B cell (primary cell): ENCODE measurements around the gene AS3MT.

Experiments
- EZH2 ChIP-seq: IDR thresholded peaks from 2 replicates; pipeline ENCODE4 v1.6.1; 2012; ENCODE audit warnings: borderline replicate concordance, low read depth, mild to moderate bottlenecking, moderate library complexity, low read length; ENCODE audit not compliant: insufficient read depth, poor library complexity, severe bottlenecking
- TF ChIP-seq, protein P1 (sequence below): fragments of 200-600 bp; IDR thresholded peaks from one replicate; pipeline ENCODE4 v1.8.0; 2022; ENCODE audit warnings: antibody characterized with exemption, mild to moderate bottlenecking

DNA sequence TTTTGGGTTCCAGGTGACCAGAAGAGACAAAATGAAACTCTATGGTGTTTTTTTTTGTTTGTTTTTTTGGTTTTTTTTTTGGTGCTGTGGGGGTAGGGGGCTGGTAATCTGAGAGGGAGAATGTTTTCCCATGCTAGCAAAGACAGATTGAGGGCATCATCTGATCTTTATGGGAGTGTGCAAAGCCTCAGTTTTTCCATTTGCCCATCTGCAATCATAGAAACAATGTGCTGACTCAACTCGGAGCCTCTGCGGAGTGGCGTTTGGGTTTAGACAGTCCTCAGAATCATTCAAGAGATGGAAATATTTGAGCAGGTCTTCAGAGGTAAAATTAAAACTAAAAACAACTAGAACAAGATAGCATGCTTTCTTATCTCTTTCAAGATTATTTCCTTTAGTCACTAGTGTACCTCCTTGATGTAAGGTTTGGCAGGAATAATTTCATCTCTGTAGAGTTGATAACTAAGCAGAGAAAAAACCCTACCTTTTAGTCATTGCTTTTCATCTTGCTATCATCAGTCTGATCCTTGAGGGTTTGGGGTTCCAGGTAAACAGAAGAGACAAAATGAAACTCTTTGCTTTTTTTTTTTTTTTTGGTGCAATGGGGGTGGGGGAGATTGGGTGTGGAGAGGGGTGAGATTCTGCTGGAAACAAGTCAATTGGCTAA is 66.8 kb downstream of the AS3MT start:
- TF ChIP-seq, protein P1, sequence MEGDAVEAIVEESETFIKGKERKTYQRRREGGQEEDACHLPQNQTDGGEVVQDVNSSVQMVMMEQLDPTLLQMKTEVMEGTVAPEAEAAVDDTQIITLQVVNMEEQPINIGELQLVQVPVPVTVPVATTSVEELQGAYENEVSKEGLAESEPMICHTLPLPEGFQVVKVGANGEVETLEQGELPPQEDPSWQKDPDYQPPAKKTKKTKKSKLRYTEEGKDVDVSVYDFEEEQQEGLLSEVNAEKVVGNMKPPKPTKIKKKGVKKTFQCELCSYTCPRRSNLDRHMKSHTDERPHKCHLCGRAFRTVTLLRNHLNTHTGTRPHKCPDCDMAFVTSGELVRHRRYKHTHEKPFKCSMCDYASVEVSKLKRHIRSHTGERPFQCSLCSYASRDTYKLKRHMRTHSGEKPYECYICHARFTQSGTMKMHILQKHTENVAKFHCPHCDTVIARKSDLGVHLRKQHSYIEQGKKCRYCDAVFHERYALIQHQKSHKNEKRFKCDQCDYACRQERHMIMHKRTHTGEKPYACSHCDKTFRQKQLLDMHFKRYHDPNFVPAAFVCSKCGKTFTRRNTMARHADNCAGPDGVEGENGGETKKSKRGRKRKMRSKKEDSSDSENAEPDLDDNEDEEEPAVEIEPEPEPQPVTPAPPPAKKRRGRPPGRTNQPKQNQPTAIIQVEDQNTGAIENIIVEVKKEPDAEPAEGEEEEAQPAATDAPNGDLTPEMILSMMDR = no peak
- no peak for TF ChIP-seq EZH2
